GM12801 (cell line): Measurements from ENCODE around the gene SLC13A1.

Experiments
- TF ChIP-seq, protein P1 (sequence below): IDR thresholded peaks from one replicate; pipeline ENCODE4 v1.5.1; 2011; ENCODE audit warnings: control low read depth; ENCODE audit not compliant: insufficient read length; ENCODE audit errors: extremely low read depth

Gene SLC13A1

DNA sequence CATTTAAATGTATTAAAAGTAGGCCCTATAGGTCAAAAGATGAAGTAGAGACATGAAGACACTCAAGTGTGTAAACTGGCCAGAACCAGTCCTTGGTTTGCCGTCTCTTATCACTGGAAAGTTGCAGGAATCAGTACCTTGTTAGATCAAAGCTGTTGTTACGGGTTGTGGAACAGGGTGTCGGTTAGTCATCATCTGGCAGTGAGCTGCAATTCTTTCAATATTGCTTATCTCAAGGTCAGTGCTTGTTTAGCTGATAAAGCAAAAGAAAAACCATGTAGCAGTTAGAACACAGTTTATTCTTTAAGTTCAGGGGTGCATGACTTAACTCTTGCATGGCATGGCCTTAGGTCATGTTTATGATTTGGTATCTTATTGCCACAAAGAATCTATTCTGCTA lies 10.0 kb upstream of the SLC13A1 start:
- TF ChIP-seq, protein P1, sequence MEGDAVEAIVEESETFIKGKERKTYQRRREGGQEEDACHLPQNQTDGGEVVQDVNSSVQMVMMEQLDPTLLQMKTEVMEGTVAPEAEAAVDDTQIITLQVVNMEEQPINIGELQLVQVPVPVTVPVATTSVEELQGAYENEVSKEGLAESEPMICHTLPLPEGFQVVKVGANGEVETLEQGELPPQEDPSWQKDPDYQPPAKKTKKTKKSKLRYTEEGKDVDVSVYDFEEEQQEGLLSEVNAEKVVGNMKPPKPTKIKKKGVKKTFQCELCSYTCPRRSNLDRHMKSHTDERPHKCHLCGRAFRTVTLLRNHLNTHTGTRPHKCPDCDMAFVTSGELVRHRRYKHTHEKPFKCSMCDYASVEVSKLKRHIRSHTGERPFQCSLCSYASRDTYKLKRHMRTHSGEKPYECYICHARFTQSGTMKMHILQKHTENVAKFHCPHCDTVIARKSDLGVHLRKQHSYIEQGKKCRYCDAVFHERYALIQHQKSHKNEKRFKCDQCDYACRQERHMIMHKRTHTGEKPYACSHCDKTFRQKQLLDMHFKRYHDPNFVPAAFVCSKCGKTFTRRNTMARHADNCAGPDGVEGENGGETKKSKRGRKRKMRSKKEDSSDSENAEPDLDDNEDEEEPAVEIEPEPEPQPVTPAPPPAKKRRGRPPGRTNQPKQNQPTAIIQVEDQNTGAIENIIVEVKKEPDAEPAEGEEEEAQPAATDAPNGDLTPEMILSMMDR = no peak

DNA sequence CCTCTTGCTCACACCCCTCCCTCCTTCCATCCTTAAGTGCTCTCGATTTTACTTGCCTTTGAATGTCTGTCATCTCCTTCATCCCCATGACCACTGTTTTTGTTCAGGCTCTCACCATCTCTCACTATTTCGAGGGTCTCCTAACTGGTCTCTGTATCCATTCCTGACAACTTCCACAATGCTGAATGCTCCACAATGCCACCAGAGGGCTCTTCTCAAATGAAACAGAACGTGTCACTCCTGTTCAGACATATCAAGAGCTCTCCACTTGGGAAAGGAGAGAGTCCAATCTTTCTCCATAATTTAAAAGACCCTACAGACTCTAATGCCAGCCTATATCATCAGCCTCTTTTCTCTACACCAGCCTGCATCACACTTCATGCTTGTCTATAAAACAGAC lies 9.0 kb upstream of the SLC13A1 start:
- TF ChIP-seq, protein P1 = no peak

DNA sequence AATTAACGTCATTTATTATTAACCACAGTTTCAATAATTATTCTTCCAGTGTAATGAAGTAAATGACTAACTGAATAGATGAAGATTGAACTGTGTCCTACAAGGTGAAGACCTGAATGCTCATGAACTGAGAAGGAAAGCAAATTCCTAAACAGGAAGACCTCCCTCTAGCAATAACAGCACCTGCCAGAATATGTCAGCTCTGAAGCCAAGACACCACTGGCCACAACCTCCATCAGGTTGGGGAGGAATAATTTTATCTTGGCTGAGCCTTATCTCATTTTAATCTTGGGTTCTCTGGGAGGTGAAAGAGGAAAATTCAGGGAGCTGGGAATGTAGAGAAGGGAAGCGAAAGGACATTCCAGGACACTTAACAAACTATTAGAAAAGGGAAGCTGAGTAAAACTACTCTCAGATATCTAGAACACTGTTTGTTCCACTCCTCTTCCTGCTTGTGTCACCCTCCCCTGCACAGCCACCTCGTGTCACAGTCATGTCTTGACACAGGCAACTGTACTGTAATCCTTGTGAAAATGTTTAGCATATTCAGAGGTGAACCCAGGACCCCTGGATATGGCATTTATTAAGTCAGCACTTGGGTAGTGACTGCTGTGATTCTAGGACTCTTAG lies 4.6 kb upstream of the SLC13A1 start:
- TF ChIP-seq, protein P1 = no peak

DNA sequence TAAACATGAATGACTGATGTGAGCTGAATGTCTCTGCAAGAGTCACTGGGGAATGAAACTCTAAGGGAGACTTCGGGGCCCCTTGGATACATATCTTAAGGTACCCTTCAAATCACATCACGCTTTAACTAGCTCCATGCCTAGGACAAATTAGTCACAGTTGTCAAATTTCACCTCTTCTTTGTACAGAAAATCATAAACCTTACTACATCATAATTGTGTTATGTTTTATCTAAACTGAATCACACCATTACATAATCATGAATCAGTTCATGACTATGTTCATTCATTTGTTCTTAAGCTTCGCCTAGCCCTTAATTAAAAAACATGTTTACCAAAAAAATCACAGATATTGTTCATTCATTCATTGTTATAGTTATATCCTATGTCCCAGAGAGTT lies 2.1 kb upstream of the SLC13A1 start:
- TF ChIP-seq, protein P1 = no peak

DNA sequence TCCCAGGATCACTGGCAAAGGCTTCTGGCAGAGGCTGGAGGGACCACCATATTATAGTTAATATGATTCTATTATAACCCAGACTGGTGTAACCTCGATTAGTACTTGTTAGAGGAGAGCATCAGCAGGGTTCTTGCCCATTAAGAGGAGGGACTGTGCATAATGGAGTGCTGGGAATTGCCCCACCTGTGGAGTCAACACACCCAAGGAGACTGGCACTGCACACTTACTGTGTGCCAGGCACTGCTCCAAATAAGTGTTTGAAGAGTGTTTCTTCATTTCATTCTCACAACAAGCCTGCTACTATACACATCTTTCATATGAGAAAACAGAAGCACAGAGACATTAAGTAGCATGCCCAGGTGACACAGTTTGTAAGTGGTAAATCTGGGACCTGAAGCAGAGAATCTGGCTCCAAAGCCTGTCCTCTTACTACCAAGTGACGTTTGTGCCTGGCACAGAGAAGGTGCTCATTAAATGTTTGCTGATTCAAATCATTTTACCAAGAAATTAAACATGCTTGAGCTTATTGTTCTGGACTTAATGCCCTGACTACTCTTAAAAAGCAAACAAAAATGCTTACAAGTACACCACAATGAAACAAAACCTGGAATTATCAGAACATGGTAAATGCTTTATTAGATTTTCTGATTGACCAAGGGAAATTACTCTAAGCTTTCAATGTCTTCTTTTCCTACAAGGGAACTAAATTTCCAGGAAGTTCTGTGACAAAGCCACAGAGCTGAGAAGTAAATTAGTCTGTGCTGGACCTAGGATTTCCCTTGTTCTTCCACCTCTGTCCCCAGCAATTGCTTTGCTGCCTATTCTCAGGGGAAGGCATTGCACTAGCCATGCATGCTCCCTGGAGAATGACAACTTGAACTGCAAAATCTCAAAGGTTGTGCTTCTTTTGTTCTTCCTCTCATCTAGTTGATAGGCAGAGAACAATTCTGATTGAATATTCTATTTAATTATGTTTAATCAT lies 809 bp downstream of the SLC13A1 start:
- TF ChIP-seq, protein P1 = no peak

DNA sequence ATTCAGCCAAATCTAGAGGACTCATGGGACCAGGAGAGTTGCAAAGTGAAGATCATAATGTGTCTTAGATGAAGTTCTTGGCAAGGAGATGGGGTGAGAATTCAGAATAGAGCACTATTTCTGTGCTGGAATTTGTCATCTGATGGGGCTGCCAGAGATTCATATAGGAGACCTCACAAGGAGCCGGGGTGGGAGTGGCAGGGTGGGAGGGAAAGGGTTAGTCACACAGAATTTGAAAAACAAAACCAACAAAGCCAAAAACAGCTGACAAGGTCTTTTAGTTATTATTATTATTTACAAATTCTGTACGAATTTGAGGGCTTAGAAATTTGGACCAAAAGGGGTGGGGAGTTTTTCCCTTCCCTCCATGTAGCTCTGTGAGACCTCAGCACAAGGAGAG lies 1.7 kb downstream of the SLC13A1 start:
- TF ChIP-seq, protein P1 = no peak

DNA sequence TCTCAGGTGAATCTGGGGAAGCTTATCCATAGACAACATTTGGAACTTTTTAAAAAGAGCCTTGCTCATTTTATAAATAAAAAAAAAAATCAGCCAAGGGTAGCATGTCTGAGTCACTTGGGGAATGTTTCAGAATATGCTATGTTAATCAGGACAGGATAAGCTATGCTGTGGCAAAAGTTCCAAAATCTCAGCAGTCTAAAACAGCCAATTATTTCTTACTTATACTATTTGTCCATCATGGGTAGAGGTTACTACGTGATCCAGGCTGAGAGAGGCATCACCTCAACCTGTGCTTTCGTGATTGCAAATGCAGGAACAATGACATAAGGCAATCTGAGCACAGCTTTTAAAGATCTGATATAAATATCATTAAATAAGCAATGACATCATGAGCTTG lies 6.5 kb downstream of the SLC13A1 start:
- TF ChIP-seq, protein P1 = no peak
